SK-N-SH treated with all-trans-retinoic acid at 6 μM for 48 hours (cell line): Measurements from ENCODE around the gene DOP1B.

Source experiments
- ARNTL ChIP-seq: fragments of 450-650 bp; formaldehyde crosslinking; IDR thresholded peaks from 2 replicates; pipeline ENCODE4 v1.5.0; 2020; ENCODE audit warnings: low read depth, mild to moderate bottlenecking, moderate library complexity, borderline replicate concordance
- CREB5 ChIP-seq: fragments of 250-450 bp; sonication (Bioruptor Pico); IDR thresholded peaks from 2 replicates; pipeline ENCODE4 v1.5.1; 2020; ENCODE audit warnings: low read depth, mild to moderate bottlenecking, moderate library complexity
- CSDC2 ChIP-seq: fragments of 250-450 bp; sonication (Bioruptor Pico); IDR thresholded peaks from 2 replicates; pipeline ENCODE4 v1.5.0; 2020; ENCODE audit warnings: mild to moderate bottlenecking, moderate library complexity
- CSRNP3 ChIP-seq: fragments of 250-450 bp; sonication (Bioruptor Pico); IDR thresholded peaks from 2 replicates; pipeline ENCODE4 v1.5.1; 2021; ENCODE audit warnings: mild to moderate bottlenecking, moderate library complexity
- ESRRG ChIP-seq: fragments of 250-450 bp; sonication (Bioruptor Pico); IDR thresholded peaks from 2 replicates; pipeline ENCODE4 v1.6.1; 2021; ENCODE audit warnings: mild to moderate bottlenecking
- GLIS3 ChIP-seq: fragments of 250-450 bp; sonication (Bioruptor Pico); IDR thresholded peaks from 2 replicates; pipeline ENCODE4 v1.5.0; 2020; ENCODE audit warnings: mild to moderate bottlenecking, moderate library complexity
- ISL1 ChIP-seq: fragments of 250-450 bp; sonication (Bioruptor Pico); IDR thresholded peaks from 2 replicates; pipeline ENCODE4 v2.1.2; 2022; ENCODE audit warnings: mild to moderate bottlenecking, moderate library complexity
- PATZ1 ChIP-seq: fragments of 250-450 bp; sonication (Bioruptor Pico); IDR thresholded peaks from 2 replicates; pipeline ENCODE4 v1.8.0; 2020; ENCODE audit warnings: mild to moderate bottlenecking, moderate library complexity, borderline replicate concordance
- POU6F1 ChIP-seq: fragments of 250-450 bp; sonication (Bioruptor Pico); IDR thresholded peaks from 2 replicates; pipeline ENCODE4 v1.8.0; 2021; ENCODE audit warnings: low read depth, mild to moderate bottlenecking, moderate library complexity, borderline replicate concordance
- PPARA ChIP-seq: fragments of 250-450 bp; sonication (Bioruptor Pico); IDR thresholded peaks from 2 replicates; pipeline ENCODE4 v1.5.0; 2020; ENCODE audit warnings: mild to moderate bottlenecking, borderline replicate concordance
- RARB ChIP-seq: fragments of 250-450 bp; sonication (Bioruptor Pico); IDR thresholded peaks from 2 replicates; pipeline ENCODE4 v1.8.0; 2021; ENCODE audit warnings: mild to moderate bottlenecking, moderate library complexity
- TCF4 ChIP-seq: fragments of 250-450 bp; sonication (Bioruptor Pico); IDR thresholded peaks from 2 replicates; pipeline ENCODE4 v1.8.0; 2021; ENCODE audit warnings: mild to moderate bottlenecking, moderate library complexity, borderline replicate concordance
- ZFP30 ChIP-seq: fragments of 450-650 bp; formaldehyde crosslinking; IDR thresholded peaks from 2 replicates; pipeline ENCODE4 v1.5.0; 2022; ENCODE audit warnings: mild to moderate bottlenecking, moderate library complexity

GRCh38 chr21:36124395-36124794, 32.2 kb upstream of the DOP1B start:
- TF ChIP-seq CSDC2 (no peak), TCF4 (CRISPR knock-in tag) (no peak), PPARA (no peak), CREB5 (CRISPR knock-in tag) (no peak), RARB (CRISPR knock-in tag) (no peak), CSRNP3 (CRISPR knock-in tag) (no peak), ESRRG (CRISPR knock-in tag) (no peak), PATZ1 (no peak), ISL1 (CRISPR knock-in tag) (no peak), ARNTL (CRISPR knock-in tag) (no peak), ZFP30 (no peak), POU6F1 (CRISPR knock-in tag) (no peak), GLIS3 (CRISPR knock-in tag) (no peak)
